Raji (cell line): ENCODE measurements around the gene TRPM2.

Source experiments
- POLR2A ChIP-seq: IDR thresholded peaks from 2 replicates; pipeline ENCODE4 v1.6.1; 2011; ENCODE audit warnings: low read depth, low read length, control low read depth; ENCODE audit not compliant: insufficient read depth

The TRPM2 gene

GRCh38 chr21:44359396-44359795, 6.0 kb downstream of the TRPM2 start:
- no peak for TF ChIP-seq POLR2A

GRCh38 chr21:44360159-44360558, 6.7 kb downstream of the TRPM2 start:
- TF ChIP-seq POLR2A, result no peak

DNA sequence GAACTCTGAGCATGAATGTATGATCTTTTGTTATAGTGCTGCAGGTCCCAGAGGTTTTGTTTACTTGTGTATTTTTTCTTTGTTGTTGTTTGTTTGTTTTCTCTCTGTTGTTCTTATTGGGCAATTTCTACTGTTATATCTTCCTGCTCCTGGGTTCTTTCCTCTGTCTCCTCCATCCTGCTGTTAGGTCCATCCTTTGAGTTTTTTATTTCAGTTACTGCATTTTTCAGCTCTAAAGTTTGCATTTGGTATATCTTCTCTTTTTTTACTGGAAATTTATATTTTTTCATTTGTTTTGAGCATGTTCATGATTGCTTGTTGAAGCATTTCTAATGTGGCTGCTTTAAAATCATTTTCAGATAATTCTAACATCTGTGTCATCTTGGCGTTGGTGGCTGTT, 9.9 kb downstream of the TRPM2 start:
- TF ChIP-seq POLR2A, result no peak

DNA sequence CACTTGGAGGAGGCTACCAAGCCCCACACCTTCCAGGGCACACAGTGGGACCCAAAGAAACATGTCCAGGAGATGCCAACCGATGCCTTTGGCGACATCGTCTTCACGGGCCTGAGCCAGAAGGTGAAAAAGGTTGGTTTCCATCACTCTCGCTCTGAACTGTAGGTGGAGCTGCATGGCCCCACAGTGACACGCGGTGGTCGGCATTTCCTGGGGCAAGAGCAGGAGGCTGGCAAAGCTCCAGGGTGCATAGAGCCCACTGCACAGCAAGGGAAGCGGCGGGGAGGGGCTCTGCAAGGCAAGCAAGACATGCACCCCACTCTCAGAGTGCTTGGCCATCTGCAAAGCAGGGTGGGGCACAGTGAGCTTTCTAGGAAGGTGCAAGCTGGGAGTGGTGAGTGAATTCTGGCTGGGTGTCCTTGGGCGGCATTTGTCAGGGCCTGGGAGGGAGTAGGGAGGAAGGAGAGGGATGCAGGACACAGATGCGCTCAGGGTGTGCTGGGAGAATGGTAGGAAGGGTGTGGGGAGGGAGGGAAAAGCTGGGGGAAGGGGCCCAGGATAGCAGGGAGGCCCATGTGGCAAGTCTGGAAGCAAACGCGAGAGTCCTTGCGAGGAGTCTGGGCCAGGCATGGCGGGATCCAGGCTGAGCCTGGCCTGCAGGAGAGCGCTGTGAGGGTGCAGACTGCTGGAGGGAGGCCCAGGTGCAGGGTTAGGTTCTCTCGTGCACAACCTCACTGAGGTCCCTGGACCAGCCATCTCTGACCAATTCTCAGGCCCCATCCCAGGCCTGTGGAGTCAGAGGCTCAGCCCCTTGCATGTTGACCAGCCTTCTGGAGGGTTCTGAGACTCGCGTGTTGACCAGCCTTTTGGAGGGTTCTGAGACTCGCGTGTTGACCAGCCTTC, 11.0 kb downstream of the TRPM2 start:
- no peak for TF ChIP-seq POLR2A

- TF ChIP-seq POLR2A, result no peak
Observed at GRCh38 chr21:44365251-44365966, 12.0 kb downstream of the TRPM2 start.

- TF ChIP-seq POLR2A, result no peak
Observed at GRCh38 chr21:44365967-44366585, 12.7 kb downstream of the TRPM2 start.

- no peak for TF ChIP-seq POLR2A
Observed at GRCh38 chr21:44366586-44367211, 13.3 kb downstream of the TRPM2 start.

- TF ChIP-seq POLR2A, result no peak
Observed at GRCh38 chr21:44368711-44369446, 15.5 kb downstream of the TRPM2 start.

DNA sequence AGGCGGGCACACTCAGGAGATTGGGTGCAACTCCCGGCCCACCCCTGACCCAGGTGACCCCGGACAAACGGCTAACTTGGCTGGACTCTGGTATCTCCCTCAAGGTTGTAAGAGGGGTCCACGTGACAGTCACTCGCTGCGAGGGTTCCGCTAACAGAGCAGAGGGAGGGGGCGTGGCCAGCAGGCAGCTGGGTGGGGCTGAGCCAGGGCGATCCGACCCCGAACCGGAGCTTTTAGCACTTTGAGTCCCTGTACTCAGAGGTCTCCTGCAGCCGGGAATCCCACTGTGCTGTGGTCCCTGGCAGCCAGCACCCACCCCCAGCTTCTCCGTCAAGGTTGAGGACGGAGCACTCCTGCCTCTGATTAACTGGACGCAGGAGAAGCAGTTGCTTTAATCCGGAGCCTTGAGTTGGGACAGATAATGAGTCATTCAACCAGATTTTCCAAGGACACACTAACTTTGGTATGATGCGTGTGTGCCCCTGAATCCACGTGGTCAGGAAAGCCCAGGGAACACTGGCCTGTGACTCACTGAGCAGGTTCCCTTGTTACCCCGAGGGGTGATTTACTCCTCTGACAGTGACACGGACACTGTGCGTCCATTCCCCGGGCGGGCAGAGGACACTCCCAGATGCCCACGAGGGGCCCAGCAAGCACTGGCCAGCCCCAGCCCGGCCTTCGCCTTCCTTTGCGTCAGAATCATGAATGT, 16.8 kb downstream of the TRPM2 start:
- TF ChIP-seq POLR2A, result no peak

- TF ChIP-seq POLR2A, result no peak
Observed at GRCh38 chr21:44370786-44371410, 17.5 kb downstream of the TRPM2 start.

DNA sequence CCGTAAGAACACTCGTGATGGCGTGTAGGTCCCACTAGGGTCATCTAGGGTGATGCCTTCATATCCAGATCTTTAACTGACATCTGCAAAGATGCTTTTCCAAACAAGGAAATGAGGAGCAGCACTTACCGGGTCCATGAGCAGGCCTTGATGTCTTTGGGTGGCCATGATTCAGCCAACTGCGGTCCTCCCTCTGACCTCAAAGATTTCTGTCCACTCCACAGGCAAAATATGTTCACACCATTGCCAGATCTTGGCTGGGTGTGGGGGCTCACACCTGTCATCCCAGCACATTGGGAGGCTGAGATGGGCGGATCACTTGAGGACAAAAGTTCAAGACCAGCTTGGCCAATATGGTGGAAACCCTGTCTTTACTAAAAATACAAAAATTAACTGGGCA, 18.2 kb downstream of the TRPM2 start:
- no peak for TF ChIP-seq POLR2A

DNA sequence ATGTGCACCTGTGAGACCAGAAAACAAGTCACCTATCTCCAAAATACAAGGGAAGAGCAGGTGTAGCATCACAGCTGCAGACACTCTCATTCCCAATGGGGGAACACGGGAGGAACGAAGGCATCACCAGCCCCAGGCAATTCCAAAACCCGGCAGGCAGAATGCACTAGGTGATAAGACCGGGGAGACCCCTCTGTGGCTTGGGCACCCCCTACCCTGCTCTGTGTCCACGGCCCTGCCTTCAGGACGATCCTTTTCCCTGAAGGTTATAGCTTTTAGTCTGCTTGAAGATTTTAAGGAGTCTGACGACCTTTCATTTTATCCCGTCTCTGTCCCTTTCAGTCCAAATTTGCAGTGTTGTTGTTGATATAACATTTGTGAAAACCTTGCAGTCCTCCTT, 19.2 kb downstream of the TRPM2 start:
- no peak for TF ChIP-seq POLR2A

GRCh38 chr21:44374601-44375280, 21.3 kb downstream of the TRPM2 start:
- no peak for TF ChIP-seq POLR2A
